HepG2 (cell line): ENCODE results near the gene DPEP1. TPM values are rescaled to one million over a fixed set of nuclear protein-coding genes. Genes with fewer than 3 reads are reported as not detected.

ENCODE experiments used
- CREM ChIP-seq, 2 experiments: sonication (generic) in 1 of 2; formaldehyde crosslinking in 1 of 2; IDR thresholded peaks; 2 replicates each; pipeline versions ENCODE4 v1.4.0 to v1.6.1; 2016 to 2020; ENCODE audit warnings: antibody characterized with exemption in 1 of 2, mild to moderate bottlenecking in 1 of 2, missing genetic modification reagents in 1 of 2
- KDM6A ChIP-seq: IDR thresholded peaks from 2 replicates; pipeline ENCODE4 v1.6.1; 2016; ENCODE audit warnings: low read depth
- KMT2B ChIP-seq: IDR thresholded peaks from 2 replicates; pipeline ENCODE4 v1.6.1; 2016; ENCODE audit warnings: missing genetic modification reagents, missing compliant biosample characterization
- SETDB1 ChIP-seq: sonication (generic); formaldehyde crosslinking; IDR thresholded peaks from 2 replicates; pipeline ENCODE4 v1.5.1; 2020; ENCODE audit warnings: missing genetic modification reagents, mild to moderate bottlenecking, borderline replicate concordance
- SPEN ChIP-seq: sonication (generic); formaldehyde crosslinking; IDR thresholded peaks from 2 replicates; pipeline ENCODE4 v1.5.1; 2020; ENCODE audit warnings: low read depth, mild to moderate bottlenecking, missing genetic modification reagents
- TOE1 ChIP-seq: sonication (generic); formaldehyde crosslinking; IDR thresholded peaks from 2 replicates; pipeline ENCODE4 v1.4.0; 2020; ENCODE audit warnings: mild to moderate bottlenecking, missing genetic modification reagents
- XRCC5 ChIP-seq: fragments of 200-400 bp; formaldehyde crosslinking; optimal IDR thresholded peaks from 2 replicates; pipeline ENCODE3; 2017; ENCODE audit warnings: mild to moderate bottlenecking, low read length
- ZBTB38 ChIP-seq: sonication (generic); formaldehyde crosslinking; IDR thresholded peaks from 2 replicates; pipeline ENCODE4 v1.5.1; 2020; ENCODE audit warnings: mild to moderate bottlenecking, missing genetic modification reagents
- ZFP90 ChIP-seq: sonication (generic); formaldehyde crosslinking; IDR thresholded peaks from 2 replicates; pipeline ENCODE4 v1.8.0; 2022; ENCODE audit warnings: missing genetic modification reagents, mild to moderate bottlenecking, inconsistent platforms, borderline replicate concordance
- ZNF101 ChIP-seq: sonication (generic); formaldehyde crosslinking; IDR thresholded peaks from 2 replicates; pipeline ENCODE4 v1.4.0; 2020; ENCODE audit warnings: mild to moderate bottlenecking, low read depth, missing genetic modification reagents, borderline replicate concordance
- ZNF143 ChIP-seq: sonication (generic); formaldehyde crosslinking; IDR thresholded peaks from 2 replicates; pipeline ENCODE4 v1.4.0; 2020; ENCODE audit warnings: missing genetic modification reagents
- ZNF343 ChIP-seq: sonication (generic); formaldehyde crosslinking; IDR thresholded peaks from 2 replicates; pipeline ENCODE4 v1.4.0; 2020; ENCODE audit warnings: mild to moderate bottlenecking, missing genetic modification reagents
- ZNF451 ChIP-seq: sonication (generic); formaldehyde crosslinking; IDR thresholded peaks from 2 replicates; pipeline ENCODE4 v1.5.0; 2020; ENCODE audit warnings: mild to moderate bottlenecking, missing genetic modification reagents
- ZNF547 ChIP-seq: sonication (generic); formaldehyde crosslinking; IDR thresholded peaks from 2 replicates; pipeline ENCODE4 v1.5.1; 2020; ENCODE audit warnings: mild to moderate bottlenecking, missing genetic modification reagents
- ZNF605 ChIP-seq: sonication (generic); formaldehyde crosslinking; IDR thresholded peaks from 2 replicates; pipeline ENCODE4 v1.8.0; 2022; ENCODE audit warnings: mild to moderate bottlenecking, missing genetic modification reagents
- polyA plus RNA-seq, 8 experiments: library from polyadenylated mRNA; depleted of rRNA in 3 of 8; stranded (reverse) in 7 of 8; unstranded in 1 of 8; fragments of >200 nt; fragmentation: Illumina TruSeq in 4 of 8; extraction: Trizol in 4 of 8; gene quantifications; 2 replicates each; pipeline versions ENCODE4 v1.2.1 to v1.2.3, GENCODE V29; 2011 to 2016; ENCODE audit warnings: low read depth in 4 of 8, missing spikeins in 1 of 8, mixed read lengths in 1 of 8; ENCODE audit not compliant: insufficient read depth in 1 of 8
- total RNA-seq, 5 experiments: library from RNA; depleted of rRNA; stranded (reverse); fragments of >200 nt; fragmentation: Illumina TruSeq; extraction: Trizol; gene quantifications; 2 replicates each; pipeline ENCODE4 v1.2.3, GENCODE V29; 2016; ENCODE audit warnings: low read depth in 1 of 5
- TF ChIP-seq, protein P1 (sequence below): sonication (generic); formaldehyde crosslinking; IDR thresholded peaks from one replicate; pipeline ENCODE4 v1.5.1; 2020; ENCODE audit warnings: mild to moderate bottlenecking, missing genetic modification reagents; ENCODE audit errors: not compliant biosample characterization
- TF ChIP-seq, protein P2 (sequence below): sonication (generic); formaldehyde crosslinking; IDR thresholded peaks from 2 replicates; pipeline ENCODE4 v1.5.0; 2020; ENCODE audit warnings: missing genetic modification reagents, mild to moderate bottlenecking, borderline replicate concordance
- TF ChIP-seq, protein P3 (sequence below): sonication (generic); formaldehyde crosslinking; IDR thresholded peaks from 2 replicates; pipeline ENCODE4 v1.9.0; 2022; ENCODE audit warnings: low read depth, missing genetic modification reagents

Gene DPEP1
- total and polyA plus RNA-seq, 2 of the 13 experiments (the other 11 are each of a cell fraction or from before 2014, with no cell fraction given): 37.6 to 52.2 TPM

DNA sequence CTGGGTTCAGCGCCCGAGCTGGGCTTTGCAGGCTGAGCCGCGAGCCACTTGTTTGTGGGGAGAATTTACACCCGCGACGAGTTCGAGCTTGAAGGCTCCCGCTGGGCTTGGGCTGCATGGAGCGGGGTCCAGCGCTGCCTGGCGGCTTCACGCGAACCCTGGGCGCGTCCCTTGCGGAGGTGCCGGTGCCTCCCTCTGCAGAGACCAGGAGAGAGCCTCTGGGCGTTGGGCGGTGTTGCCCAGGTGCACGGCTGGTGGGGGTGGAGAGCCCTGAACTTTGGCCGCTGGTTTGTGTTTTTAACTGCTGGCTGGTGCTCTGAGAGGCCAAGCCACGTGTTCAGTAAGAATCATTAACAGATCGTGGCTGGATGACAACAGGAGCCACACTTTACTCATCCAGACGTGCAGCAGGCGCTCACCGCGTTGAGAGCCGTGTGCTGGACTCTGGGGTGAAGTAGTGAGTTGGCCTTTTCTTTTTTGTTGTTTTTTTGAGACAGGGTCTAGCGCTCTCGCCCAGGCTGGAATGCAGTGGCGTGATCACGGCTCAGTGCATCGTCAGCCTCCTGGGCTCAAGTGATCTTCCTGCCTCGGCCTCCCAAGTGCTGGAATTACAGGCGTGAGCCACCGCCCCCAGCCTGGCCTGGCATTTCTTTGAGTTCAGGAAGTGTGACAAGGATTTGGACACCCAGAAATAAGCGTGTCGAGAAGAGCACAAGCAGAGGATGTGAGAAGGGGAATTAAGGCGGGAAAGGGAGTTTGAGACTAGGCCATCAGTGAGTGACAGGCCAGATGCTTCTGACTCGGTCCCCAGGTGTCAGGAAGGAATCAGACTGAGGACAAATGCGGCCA lies 73.9 kb downstream of the DPEP1 start (continued):
- TF ChIP-seq, protein P1, sequence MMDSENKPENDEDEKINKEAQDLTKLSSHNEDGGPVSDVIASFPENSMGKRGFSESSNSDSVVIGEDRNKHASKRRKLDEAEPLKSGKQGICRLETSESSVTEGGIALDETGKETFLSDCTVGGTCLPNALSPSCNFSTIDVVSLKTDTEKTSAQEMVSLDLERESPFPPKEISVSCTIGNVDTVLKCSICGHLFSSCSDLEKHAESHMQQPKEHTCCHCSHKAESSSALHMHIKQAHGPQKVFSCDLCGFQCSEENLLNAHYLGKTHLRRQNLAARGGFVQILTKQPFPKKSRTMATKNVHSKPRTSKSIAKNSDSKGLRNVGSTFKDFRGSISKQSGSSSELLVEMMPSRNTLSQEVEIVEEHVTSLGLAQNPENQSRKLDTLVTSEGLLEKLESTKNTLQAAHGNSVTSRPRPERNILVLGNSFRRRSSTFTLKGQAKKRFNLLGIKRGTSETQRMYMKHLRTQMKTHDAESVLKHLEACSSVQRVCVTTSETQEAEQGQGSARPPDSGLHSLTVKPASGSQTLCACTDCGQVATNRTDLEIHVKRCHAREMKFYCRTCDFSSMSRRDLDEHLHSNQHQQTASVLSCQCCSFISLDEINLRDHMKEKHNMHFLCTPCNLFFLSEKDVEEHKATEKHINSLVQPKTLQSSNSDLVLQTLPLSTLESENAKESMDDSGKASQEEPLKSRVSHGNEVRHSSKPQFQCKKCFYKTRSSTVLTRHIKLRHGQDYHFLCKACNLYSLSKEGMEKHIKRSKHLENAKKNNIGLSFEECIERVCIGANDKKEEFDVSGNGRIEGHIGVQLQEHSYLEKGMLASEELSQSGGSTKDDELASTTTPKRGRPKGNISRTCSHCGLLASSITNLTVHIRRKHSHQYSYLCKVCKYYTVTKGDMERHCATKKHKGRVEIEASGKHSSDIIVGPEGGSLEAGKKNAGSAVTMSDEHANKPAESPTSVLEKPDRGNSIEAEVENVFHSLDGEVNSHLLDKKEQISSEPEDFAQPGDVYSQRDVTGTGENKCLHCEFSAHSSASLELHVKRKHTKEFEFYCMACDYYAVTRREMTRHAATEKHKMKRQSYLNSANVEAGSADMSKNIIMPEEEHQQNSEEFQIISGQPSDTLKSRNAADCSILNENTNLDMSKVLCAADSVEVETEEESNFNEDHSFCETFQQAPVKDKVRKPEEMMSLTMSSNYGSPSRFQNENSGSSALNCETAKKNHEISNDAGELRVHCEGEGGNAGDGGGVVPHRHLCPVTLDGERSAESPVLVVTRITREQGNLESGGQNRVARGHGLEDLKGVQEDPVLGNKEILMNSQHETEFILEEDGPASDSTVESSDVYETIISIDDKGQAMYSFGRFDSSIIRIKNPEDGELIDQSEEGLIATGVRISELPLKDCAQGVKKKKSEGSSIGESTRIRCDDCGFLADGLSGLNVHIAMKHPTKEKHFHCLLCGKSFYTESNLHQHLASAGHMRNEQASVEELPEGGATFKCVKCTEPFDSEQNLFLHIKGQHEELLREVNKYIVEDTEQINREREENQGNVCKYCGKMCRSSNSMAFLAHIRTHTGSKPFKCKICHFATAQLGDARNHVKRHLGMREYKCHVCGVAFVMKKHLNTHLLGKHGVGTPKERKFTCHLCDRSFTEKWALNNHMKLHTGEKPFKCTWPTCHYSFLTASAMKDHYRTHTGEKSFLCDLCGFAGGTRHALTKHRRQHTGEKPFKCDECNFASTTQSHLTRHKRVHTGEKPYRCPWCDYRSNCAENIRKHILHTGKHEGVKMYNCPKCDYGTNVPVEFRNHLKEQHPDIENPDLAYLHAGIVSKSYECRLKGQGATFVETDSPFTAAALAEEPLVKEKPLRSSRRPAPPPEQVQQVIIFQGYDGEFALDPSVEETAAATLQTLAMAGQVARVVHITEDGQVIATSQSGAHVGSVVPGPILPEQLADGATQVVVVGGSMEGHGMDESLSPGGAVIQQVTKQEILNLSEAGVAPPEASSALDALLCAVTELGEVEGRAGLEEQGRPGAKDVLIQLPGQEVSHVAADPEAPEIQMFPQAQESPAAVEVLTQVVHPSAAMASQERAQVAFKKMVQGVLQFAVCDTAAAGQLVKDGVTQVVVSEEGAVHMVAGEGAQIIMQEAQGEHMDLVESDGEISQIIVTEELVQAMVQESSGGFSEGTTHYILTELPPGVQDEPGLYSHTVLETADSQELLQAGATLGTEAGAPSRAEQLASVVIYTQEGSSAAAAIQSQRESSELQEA (CRISPR knock-in tag): peak; percentile 90
- TF ChIP-seq, protein P2, sequence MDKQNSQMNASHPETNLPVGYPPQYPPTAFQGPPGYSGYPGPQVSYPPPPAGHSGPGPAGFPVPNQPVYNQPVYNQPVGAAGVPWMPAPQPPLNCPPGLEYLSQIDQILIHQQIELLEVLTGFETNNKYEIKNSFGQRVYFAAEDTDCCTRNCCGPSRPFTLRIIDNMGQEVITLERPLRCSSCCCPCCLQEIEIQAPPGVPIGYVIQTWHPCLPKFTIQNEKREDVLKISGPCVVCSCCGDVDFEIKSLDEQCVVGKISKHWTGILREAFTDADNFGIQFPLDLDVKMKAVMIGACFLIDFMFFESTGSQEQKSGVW (CRISPR knock-in tag): peak; percentile 70; the same call in 1 of the 2 replicates
- peak; percentile 98 for TF ChIP-seq KDM6A
- peak; percentile 89 for TF ChIP-seq KMT2B (CRISPR knock-in tag)
- TF ChIP-seq CREM (IDR thresholded peaks at IDR 0.05): peak; percentile 69
- TF ChIP-seq CREM (CRISPR knock-in tag; IDR thresholded peaks at IDR 0.05): no peak
- TF ChIP-seq TOE1 (CRISPR knock-in tag): peak; percentile 98
- TF ChIP-seq ZBTB38 (CRISPR knock-in tag): peak; percentile 97
- peak; percentile 91 for TF ChIP-seq ZNF343 (CRISPR knock-in tag)
- 0 out of 2 replicates have a peak, but pooled peaks have one; percentile 54 for TF ChIP-seq SETDB1
- peak; percentile 99 for TF ChIP-seq ZFP90
- TF ChIP-seq, protein P3, sequence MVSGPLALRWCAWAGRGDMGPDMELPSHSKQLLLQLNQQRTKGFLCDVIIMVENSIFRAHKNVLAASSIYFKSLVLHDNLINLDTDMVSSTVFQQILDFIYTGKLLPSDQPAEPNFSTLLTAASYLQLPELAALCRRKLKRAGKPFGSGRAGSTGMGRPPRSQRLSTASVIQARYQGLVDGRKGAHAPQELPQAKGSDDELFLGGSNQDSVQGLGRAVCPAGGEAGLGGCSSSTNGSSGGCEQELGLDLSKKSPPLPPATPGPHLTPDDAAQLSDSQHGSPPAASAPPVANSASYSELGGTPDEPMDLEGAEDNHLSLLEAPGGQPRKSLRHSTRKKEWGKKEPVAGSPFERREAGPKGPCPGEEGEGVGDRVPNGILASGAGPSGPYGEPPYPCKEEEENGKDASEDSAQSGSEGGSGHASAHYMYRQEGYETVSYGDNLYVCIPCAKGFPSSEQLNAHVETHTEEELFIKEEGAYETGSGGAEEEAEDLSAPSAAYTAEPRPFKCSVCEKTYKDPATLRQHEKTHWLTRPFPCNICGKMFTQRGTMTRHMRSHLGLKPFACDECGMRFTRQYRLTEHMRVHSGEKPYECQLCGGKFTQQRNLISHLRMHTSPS (CRISPR knock-in tag): peak; percentile 95
- TF ChIP-seq ZNF605 (CRISPR knock-in tag): peak; percentile 100
- peak; percentile 94 for TF ChIP-seq XRCC5
- TF ChIP-seq ZNF451: peak; percentile 94
- peak; percentile 66 for TF ChIP-seq ZNF143 (CRISPR knock-in tag)
- TF ChIP-seq SPEN (CRISPR knock-in tag): peak; percentile 99
- peak; percentile 96; the same call in 1 of the 2 replicates for TF ChIP-seq ZNF101 (CRISPR knock-in tag)
- peak; percentile 96 for TF ChIP-seq ZNF547 (CRISPR knock-in tag)
